GM23338 (cell line): ENCODE data around the gene KIFC3. TPM values are rescaled to one million over a fixed set of nuclear protein-coding genes. Genes with fewer than 3 reads are reported as not detected.

Experiments
- ATAC-seq: fragments of 200-7000 bp; cut with Tn5 transposase; 3 replicates; pipeline ENCODE4 v1.9.1; 2020
- DNase-seq: peaks from one replicate; pipeline ENCODE4 v3.0.0-alpha.2; 2015; ENCODE audit warnings: low spot score
- H2AFZ ChIP-seq: fragments of 200-600 bp; sonication (generic); 2 replicates; pipeline ENCODE4 v1.8.0; 2016; ENCODE audit warnings: antibody characterized with exemption, mild to moderate bottlenecking, moderate library complexity
- H3F3A ChIP-seq: fragments of 200-600 bp; sonication (generic); replicated peaks from 2 replicates; pipeline ENCODE4 v1.8.0; 2017; ENCODE audit warnings: antibody characterized with exemption, mixed run types, low read depth
- H3K27ac ChIP-seq: fragments of 200-600 bp; sonication (generic); 2 replicates; pipeline ENCODE4 v1.6.1; 2016; ENCODE audit warnings: low read depth
- H3K27me3 ChIP-seq: fragments of 200-600 bp; sonication (generic); 2 replicates; pipeline ENCODE4 v1.8.0; 2016; ENCODE audit warnings: mild to moderate bottlenecking, mixed run types, moderate library complexity; ENCODE audit not compliant: insufficient read depth
- H3K36me3 ChIP-seq: fragments of 200-600 bp; sonication (generic); 2 replicates; pipeline ENCODE4 v1.8.0; 2016; ENCODE audit warnings: mild to moderate bottlenecking; ENCODE audit not compliant: insufficient read depth
- H3K4me1 ChIP-seq: fragments of 200-600 bp; sonication (generic); 2 replicates; pipeline ENCODE4 v1.8.0; 2016; ENCODE audit warnings: mild to moderate bottlenecking, moderate library complexity; ENCODE audit not compliant: insufficient read depth
- H3K4me2 ChIP-seq: fragments of 200-600 bp; sonication (generic); 2 replicates; pipeline ENCODE4 v1.7.1; 2017; ENCODE audit warnings: mixed run types
- H3K4me3 ChIP-seq: fragments of 200-600 bp; sonication (generic); 2 replicates; pipeline ENCODE4 v1.6.1; 2016; ENCODE audit warnings: mixed run types
- H3K79me2 ChIP-seq: fragments of 200-600 bp; sonication (generic); replicated peaks from 2 replicates; pipeline ENCODE4 v1.8.0; 2017; ENCODE audit warnings: mild to moderate bottlenecking; ENCODE audit not compliant: insufficient read depth
- H3K9me2 ChIP-seq: fragments of 200-600 bp; sonication (generic); 2 replicates; pipeline ENCODE4 v1.8.0; 2017; ENCODE audit not compliant: insufficient read depth
- H4K20me1 ChIP-seq: fragments of 200-600 bp; sonication (generic); replicated peaks from 2 replicates; pipeline ENCODE4 v1.8.0; 2017; ENCODE audit warnings: mild to moderate bottlenecking; ENCODE audit not compliant: insufficient read depth
- H3K27ac Mint-ChIP-seq: 2 replicates; pipeline ENCODE4 v1.8.0; 2020; ENCODE audit warnings: inconsistent platforms, mild to moderate bottlenecking, moderate library complexity, mixed read lengths
- H3K27me3 Mint-ChIP-seq: 3 replicates; pipeline ENCODE4 v1.8.0; 2022; ENCODE audit warnings: low read depth, mild to moderate bottlenecking, moderate library complexity, mixed read lengths, inconsistent platforms; ENCODE audit not compliant: insufficient read depth, poor library complexity
- H3K36me3 Mint-ChIP-seq: 3 replicates; pipeline ENCODE4 v1.8.0; 2021; ENCODE audit warnings: low read depth, mild to moderate bottlenecking, inconsistent platforms, moderate library complexity, mixed read lengths
- H3K4me1 Mint-ChIP-seq: 3 replicates; pipeline ENCODE4 v1.8.0; 2020; ENCODE audit warnings: mild to moderate bottlenecking, inconsistent platforms, mixed read lengths
- H3K4me3 Mint-ChIP-seq: 3 replicates; pipeline ENCODE4 v1.8.0; 2021; ENCODE audit warnings: moderate library complexity, mild to moderate bottlenecking, inconsistent platforms, mixed read lengths
- H3K9me3 Mint-ChIP-seq: 3 replicates; pipeline ENCODE4 v1.8.0; 2020; ENCODE audit warnings: moderate library complexity, mild to moderate bottlenecking, inconsistent platforms, mixed read lengths
- CREB1 ChIP-seq: fragments of 250-450 bp; sonication (Bioruptor Pico); IDR thresholded peaks from 2 replicates; pipeline ENCODE4 v1.5.0; 2020; ENCODE audit warnings: low read depth, mild to moderate bottlenecking, moderate library complexity
- CTCF ChIP-seq, 2 experiments: fragments of 200-600 bp in 1 of 2; sonication (generic) in 1 of 2; conservative IDR thresholded peaks; 2 replicates each; pipeline versions ENCODE4 v1.5.1 to v1.6.1; 2016 to 2017; ENCODE audit warnings: antibody characterized with exemption in 2 of 2, low read depth in 2 of 2, mild to moderate bottlenecking in 2 of 2, moderate library complexity in 1 of 2
- ETS1 ChIP-seq: IDR thresholded peaks from 2 replicates; pipeline ENCODE4 v1.6.1; 2016; ENCODE audit warnings: antibody characterized with exemption
- EZH2phosphoT487 ChIP-seq: fragments of 200-600 bp; sonication (generic); IDR thresholded peaks from one replicate; pipeline ENCODE4 v1.8.1; 2018; ENCODE audit warnings: antibody characterized with exemption; ENCODE audit not compliant: unreplicated experiment
- JUNB ChIP-seq: IDR thresholded peaks from one replicate; pipeline ENCODE4 v1.6.1; 2016; ENCODE audit warnings: antibody characterized with exemption; ENCODE audit not compliant: unreplicated experiment
- POLR2AphosphoS5 ChIP-seq: IDR thresholded peaks from 2 replicates; pipeline ENCODE4 v1.6.1; 2016; ENCODE audit warnings: antibody characterized with exemption, low read depth
- REST ChIP-seq: IDR thresholded peaks from one replicate; pipeline ENCODE4 v1.6.1; 2018; ENCODE audit warnings: antibody characterized with exemption; ENCODE audit not compliant: unreplicated experiment
- STAT1 ChIP-seq: IDR thresholded peaks from one replicate; pipeline ENCODE4 v1.6.1; 2016; ENCODE audit warnings: antibody characterized with exemption; ENCODE audit not compliant: unreplicated experiment
- ZNF114 ChIP-seq: fragments of 250-450 bp; sonication (Bioruptor Pico); IDR thresholded peaks from 2 replicates; pipeline ENCODE4 v1.5.0; 2020; ENCODE audit warnings: mild to moderate bottlenecking, moderate library complexity
- ZNF331 ChIP-seq: fragments of 250-450 bp; sonication (Bioruptor Pico); IDR thresholded peaks from 2 replicates; pipeline ENCODE4 v1.5.0; 2020; ENCODE audit warnings: low read depth, mild to moderate bottlenecking, moderate library complexity
- polyA plus RNA-seq: library from polyadenylated mRNA; unstranded; fragments of >200 nt; fragmentation: Nextera tagmentation; extraction: Ambion mirVana; gene quantifications from 2 replicates; pipeline ENCODE4 v1.2.1, GENCODE V29; 2016
- total RNA-seq: library from RNA; depleted of rRNA; stranded (reverse); fragments of >200 nt; shearing (Covaris generic); gene quantifications from 2 replicates; pipeline ENCODE4 v1.2.3, GENCODE V29; 2014

Gene KIFC3
- total and polyA plus RNA-seq, 2 experiments from 2014 or later = 4.4 to 12.5 TPM

GRCh38 chr16:57754354-57755060 lies 47.8 kb downstream of the KIFC3 start (continued):
- TF ChIP-seq ETS1 = no peak
- TF ChIP-seq ZNF114 (CRISPR knock-in tag) = no peak
- no peak for TF ChIP-seq ZNF331 (CRISPR knock-in tag)
- TF ChIP-seq CTCF (conservative IDR thresholded peaks at IDR 0.05; ENCODE audit: low read depth in 2 of 2) = no peak
- TF ChIP-seq JUNB = no peak
- no peak for TF ChIP-seq EZH2phosphoT487
- TF ChIP-seq STAT1 = no peak

GRCh38 chr16:57753448-57754353 lies 48.6 kb downstream of the KIFC3 start:
- Histone ChIP-seq H3K27me3 (no peaks in the 10 kb centered on the region), H3K79me2 (no peaks in the 10 kb centered on the region), H3K4me3 (no peak overlapping the region), H4K20me1 (no peaks in the 10 kb centered on the region; the same call in 1 of the 2 replicates), H3F3A (no peaks in the 10 kb centered on the region), H3K4me1 (no peaks in the 10 kb centered on the region), H2AFZ (no peak overlapping the region), H3K9me2 (no peaks in the 10 kb centered on the region), H3K36me3 (no peaks in the 10 kb centered on the region), H3K4me2 (no peak overlapping the region), H3K27ac (no peak overlapping the region)
- no peak overlapping the region for H3K27ac Mint-ChIP-seq
- ATAC-seq (no peak), DNase-seq (no peak)
- H3K4me3 Mint-ChIP-seq = no peak overlapping the region
- H3K36me3 Mint-ChIP-seq = peaks cover 28% of the 10 kb centered on the region
- H3K9me3 Mint-ChIP-seq = no peaks in the 10 kb centered on the region
- H3K4me1 Mint-ChIP-seq = peaks cover 2% of the 10 kb centered on the region; the same call in 1 of the 3 replicates
- peaks cover 6% of the 10 kb centered on the region for H3K27me3 Mint-ChIP-seq
- TF ChIP-seq REST (no peak), STAT1 (no peak), ZNF331 (CRISPR knock-in tag) (no peak), CREB1 (CRISPR knock-in tag) (no peak), POLR2AphosphoS5 (no peak)
